Activated CD8-positive, alpha-beta memory T cell treated with anti-CD3 and anti-CD28 coated beads, Interleukin-2, amount 50 U/mL, for 1 hour (primary cell): ENCODE results near the gene NUP210L.
A peak's percentile ranks its signal among the peaks of the same experiment; 100 is the strongest.

Source experiments
- DNase-seq: peaks from one replicate; pipeline ENCODE4 v3.0.0-alpha.2; 2020; ENCODE audit errors: extremely low read depth

Gene NUP210L

DNA sequence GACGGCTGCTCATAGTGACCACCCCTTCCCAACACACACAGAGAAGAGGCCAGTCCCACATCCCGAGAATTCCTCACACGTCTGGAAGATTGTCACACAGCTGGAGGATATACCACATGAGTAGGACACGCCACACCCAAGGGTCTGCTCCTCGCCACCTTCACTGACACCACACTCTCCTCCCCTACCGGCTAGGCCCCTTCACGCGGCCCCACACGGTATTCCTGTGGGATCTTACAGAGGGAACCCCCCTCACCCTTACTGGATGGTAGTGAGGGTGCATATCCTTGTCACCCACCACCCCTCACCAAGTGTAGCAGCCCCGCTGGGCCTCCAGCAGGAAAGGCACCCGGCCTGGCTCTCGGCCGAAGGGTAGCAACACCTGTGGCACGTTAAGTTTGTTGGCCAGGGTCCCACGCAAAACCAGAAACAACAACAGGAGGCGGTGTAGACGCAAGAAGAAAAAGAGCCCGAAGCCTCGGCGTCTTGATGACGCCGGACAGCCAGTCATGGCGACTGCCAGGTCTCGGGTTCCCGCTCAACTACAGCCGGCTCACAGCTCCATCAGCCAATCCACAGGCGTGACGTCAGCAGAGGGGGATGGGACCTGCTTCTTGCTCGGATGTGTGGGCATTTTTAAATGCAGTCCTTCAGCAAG, at the start of gene NUP210L:
TSS of gene NUP210L (minus strand) at position 540 of the 658 bp plus-strand sequence.
- no peak for DNase-seq

DNA sequence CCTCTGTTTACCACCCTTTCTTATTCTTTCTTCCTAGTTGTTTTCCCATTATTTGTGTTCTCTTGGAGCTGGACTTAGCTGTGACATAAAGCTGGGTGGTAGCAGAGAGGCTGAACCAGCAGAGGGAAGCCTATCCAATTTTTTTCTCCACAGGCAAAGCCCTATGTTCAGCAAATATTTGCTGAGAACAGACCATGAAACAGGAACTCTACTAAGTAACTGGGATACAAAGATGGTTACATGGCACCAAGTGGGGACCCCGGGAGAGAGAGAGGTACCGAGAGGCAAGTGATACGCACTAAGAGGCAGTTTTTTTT, 44.6 kb upstream of the NUP210L start:
- DNase-seq, result no peak

DNA sequence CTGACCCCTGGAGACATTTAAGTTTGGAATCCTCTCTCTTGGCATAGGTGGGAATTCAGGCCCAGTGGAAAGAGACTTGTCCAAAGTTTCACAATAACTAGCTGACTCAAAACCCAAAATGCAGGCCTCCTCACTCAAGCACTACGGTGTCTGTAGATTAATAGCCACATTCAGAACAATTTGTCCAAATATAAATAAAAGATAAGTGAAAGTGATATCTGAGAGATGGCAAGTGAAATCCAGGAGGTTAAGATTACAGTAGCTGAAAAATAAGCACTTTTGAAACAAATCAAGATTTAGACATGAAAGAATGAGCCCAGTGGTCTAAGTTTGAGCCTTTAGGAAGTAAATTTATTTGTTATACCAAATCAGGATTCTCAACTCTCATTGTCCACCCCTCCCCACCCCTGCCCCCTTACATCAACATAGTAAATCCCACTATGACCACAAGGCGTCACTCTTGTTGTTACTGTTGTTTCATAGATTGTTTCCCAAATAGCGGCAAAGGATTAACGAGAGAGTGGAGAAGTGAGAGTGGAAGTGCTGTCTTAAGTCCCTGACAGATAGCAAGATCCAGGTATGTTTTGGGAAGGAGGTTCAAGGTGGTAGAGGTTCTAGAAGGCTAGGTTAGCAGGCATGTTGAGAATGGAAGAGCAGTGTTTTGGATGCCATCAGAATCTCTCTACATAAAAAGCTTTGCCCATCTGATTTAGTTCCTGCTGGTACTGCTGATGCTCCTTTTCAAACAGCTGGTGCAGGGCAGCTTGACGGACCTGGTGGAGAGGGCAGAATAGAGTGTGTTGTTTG, 44.1 kb upstream of the NUP210L start:
- DNase-seq, result no peak

DNA sequence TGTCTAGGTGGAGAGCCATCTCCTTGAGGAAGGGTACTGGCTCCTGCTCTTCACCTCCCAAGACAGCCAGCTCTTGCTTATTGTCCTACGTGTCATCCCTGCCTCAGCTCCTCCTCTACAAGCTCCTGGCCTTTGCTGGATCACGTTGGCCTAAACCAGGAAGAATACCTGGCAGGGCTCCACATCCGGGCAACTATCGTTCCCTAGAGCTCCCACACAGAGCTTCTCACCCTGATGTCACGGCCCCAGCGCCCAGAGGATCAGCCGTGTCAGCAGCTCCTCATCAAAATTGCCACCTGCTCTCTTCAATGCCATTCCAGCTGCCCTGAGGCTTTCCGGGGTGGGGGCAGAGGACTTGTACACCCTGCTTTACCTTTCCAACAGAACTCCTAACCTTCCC, 38.9 kb upstream of the NUP210L start:
- DNase-seq, result no peak

DNA sequence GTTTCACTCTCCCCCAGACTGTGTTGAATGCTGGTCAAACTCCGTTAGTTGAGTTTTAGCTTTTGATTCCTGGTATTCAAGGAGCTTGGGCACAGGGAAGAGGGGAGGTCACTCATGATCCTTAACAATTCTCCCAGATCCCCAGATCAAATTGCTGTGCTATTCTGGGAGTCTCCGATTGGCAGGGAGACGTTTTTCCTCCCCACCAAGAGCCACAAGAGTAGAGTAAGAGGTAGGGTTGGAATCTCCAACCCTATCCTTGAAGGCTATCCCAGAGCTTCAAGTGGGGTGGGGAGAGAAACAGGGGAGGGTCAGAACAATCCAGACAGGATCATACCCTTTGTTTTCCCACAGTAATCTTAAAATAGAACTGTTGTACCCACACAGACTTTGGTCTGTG, 37.6 kb upstream of the NUP210L start:
- no peak for DNase-seq

DNA sequence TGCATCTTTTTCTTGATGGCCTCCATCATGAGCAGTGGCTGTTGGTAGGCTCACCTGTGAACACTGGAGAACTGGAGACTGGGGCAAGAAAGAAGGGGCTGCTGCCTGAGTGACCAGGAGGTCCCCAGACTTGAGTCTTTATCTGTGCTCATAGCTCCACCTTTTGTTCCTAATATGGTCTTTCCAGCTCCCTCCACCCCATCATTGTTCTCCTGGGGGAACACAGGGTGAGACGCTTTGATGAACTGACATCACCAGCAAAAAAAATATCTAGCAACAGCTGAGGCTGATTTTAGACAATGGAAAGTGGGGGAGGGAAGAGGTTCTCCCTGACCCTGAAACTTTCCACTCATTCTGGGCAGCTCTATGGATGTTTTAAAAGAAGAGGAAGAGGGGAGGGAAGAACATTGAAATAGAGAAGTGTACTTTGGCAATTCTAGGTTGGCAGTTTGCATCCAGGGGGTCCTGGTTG, 37.2 kb upstream of the NUP210L start, which contains the start of gene TPM3:
TSS of gene TPM3 (minus strand) at position 111 of the 472 bp plus-strand sequence. CDS start at position 29, 82 bp downstream.
- no peak for DNase-seq

DNA sequence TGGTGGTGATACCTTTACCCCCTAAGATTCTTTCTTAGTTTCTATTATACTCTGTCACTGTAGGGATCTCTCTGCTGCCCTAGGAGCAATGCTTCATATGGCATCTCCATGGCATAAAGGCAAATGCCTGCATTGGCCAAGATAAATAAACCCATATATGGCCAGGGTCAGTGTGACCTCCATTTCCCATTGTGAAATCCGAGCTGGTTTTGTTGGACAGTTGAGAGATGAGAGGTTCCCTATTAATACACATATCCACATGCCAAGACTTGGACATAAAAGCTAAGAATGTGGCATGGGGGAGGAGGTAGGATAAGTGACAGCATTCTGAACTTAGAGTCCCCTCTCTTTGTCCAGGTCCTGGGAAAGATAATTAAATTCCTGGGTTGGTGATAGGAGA, 35.7 kb upstream of the NUP210L start:
- DNase-seq, result no peak

DNA sequence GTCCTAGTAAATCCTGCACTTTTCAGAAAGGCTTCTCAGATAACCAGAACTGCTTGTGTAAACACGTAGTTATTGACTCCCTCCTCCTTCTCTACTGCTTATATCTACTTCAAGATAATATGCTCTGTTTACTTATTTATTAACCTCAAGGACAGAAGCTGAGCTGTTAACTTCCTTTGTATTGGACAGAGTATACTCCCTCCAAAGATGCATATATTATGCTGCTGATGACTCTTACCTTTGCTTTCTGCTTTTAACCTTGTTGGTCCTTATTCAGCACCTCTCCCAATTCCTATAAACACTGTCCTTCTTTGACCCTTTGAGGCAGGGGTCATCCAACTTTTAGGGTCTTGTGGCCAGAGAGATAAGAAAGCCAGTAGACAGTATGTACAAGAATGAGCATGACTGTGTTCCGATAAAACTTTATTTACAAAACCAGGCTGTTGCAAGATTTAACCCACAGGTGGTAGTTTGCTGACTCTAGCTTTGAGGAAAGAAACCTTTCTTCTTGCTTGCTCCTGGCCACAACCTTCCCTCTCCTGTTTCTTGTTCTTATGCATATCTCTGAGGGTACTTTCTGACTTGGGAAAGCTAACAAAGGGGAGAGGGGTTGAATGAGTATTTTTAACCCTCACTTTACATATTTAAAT, 32.1 kb upstream of the NUP210L start:
- no peak for DNase-seq

DNA sequence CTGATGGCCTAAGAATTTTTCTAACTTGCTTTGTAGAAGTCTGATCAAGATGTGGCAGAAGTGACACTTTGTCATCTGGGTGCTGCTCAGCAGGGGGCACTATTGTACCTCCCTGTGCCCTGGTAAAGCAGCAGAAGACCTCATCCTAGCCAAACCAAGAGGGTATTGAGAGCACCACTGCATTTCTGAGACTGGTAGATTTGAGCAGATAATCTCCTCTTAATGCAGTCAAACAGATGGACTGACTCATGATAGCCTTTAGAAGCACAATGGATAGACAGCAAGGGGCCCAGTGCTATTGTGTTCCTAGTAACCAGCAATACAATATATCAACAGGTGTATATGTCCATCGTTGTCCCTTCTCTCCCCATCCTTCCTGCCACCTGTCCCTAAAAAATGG, 31.3 kb upstream of the NUP210L start:
- no peak for DNase-seq

DNA sequence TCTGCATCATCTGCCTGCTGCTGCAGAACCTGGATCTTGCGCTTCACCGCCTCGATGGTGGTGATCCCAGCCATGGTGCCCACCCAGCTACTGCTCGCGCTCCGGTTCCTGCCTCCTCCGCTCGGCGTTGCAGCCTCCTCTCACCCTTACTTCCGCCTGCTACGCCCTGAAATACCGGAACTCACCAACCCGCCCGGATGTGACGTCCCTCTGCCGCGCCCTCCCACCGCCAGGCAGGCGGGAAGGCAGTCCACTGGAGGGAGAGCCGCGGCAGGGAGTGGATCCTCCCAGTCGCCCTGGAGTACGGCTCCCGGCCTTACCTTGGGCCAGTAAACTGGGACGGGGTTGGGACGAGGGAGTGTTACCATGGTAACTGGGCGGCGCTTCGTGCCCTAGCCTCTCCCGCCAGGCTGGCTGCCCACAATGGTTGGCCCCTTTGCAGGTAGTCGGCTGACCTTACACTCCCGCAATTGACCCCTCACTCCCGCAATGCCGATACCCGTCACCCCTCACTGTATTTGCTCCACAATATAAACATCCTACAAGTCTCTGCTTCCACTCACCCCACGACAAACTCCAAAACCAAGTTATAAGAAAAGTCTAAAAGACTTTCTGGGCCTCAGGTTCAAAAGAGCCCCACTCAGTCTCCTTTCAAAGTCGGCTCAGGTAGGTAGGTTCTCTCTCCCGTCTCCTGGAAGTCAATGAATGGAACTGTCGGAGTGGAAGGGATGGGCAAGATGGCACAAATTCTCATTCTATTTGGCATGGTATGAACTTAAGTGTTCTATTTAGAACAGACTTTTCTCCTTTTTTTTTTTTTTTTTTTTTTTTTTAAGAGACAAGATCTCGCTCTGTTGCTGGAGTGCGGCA, 28.4 kb upstream of the NUP210L start:
- peak; percentile 75 for DNase-seq

DNA sequence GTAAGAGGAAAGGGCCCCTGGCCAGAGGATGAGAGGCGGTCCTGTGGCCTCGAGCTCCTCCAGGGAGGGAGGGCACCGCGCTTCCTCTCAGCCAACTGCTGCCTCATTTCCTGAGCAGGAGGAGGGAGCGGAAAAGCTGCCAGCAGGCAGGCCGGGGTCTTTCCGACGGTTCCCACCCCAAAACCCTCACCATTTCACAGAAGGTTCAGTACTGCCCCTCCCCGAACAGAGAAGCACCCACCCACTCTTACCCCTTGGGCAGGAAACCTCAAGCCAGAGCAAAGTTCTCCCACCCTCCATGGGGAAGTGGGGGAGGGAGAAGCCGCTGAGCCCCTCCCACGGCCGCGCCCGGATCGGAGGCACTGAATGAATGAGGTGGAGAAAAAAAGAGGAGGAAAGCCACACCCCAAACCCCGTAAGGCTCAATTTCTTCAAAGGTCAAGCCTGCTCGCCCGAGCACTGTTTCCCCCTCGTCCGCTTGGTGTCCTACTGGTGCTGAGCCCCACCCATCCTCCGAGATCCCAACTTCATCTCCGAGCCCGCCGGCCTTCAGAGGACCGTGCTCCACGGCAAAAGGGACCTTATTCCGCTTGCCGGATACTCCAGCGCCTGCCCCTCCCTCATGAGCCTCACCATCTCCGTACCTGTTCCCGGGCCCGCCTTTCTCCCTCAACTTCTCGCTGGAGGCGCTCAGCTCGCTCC, 27.6 kb upstream of the NUP210L start:
- peak; percentile 28 for DNase-seq

DNA sequence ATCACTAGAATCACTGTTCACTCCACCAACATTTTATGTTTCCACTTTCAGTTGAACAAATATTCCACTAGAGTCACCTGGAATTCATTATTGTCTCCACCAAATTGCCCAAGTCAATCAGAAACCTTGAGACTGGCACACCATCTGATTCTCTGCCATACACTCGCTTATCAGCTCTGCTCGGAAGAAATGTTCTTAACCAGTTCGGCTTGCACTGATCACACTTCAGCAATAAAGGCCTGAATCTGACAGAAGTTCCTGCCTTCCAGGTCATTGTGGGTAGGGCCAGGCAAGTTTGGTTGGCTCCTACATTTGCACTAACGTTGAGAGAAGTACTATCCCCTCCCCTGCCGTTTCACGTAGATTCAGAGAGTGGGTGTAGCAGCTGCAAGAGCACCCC, 27.1 kb upstream of the NUP210L start:
- DNase-seq, result no peak

DNA sequence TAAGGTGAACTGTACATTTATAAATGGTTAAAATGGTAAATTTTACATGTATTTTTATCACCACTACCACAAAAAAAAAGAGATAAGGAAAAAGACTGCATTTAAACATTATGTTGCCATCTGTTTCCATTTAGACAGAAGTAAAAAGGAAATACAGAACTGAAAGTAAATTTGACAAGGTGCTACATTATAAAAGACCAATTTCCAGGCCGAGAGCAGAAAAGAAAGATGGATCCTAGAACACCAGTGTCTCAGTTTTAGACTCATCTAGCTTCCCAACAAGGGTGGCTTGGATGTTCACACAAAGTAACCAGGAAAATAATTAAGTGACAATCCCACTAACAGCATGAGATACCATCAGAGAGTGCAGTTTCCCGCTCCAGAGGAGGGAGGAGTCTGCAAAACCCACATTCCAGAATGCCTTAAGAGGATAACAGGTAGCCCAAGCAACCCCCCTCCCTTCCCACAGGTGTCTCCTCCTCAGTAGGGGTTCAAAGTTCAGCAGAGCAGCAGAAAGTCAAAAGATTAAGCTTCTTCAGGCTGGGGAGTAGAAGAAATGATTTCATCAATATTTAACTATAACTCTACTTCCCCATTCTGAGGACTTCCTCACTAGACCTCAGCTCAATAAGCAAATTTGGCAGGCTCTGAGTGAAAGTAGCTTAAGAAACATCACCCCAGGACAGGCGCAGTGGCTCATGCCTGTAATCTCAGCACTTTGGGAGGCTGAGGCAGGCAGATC, 25.2 kb upstream of the NUP210L start:
- DNase-seq, result no peak

DNA sequence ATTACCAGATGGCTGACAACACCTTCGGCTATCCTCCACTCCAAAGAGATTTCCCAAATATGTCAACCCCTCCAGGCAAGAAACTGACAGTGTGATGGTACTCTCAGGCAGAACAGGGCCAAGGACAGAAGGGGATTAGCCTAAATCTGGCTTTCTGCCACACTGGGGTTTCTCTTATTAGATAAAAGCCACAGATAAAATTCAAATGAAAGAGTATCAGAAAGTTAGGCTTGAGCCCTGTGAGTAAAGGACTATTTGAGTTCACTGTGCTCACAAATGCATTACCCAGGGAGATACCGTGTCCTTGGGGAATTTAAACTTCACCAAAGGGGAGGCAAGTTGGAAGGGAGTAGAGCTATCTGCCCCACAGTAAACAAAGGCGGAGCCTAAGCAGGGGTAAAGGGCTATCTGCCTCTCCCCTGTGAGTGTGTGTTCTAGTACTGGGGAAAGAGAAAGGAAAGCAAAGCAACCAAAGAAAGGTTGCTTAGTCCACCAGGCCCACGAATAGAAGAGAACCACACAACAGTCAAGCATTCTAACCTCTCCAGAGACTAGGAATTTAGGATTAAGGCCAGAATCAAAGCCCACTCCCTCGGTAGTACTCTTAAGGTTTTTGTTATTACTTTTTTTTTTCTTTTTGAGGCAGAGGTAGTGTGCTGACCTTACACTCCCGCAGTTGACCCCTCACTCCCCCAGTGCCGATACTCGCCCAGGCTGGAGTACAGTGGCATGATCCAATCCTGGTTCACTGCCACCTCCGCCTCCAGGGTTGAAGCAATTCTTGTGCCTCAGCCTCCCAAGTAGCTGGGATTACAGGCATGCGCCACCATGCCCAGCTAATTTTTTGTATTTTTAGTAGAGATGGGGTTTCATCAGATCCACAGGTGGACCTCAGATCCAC, 24.3 kb upstream of the NUP210L start:
- no peak for DNase-seq

DNA sequence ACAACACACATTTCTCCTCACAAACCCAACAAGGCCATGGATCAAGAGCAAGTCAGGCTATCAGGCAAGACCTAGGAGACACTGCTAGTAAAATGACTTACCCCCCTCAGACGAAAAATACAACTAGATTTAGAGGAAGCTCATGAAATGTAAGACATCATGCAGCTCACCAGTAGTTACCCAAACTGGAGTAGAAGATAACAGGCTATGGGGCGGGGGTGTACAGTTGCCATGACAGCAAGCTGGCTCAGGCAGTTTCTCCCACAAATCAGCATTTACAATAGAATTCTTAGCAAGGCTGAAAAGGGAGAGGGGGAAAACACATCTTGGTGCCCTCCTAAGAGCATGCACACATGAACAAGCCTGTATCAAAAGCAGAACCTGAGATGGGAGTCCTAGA, 23.1 kb upstream of the NUP210L start:
- DNase-seq, result no peak

DNA sequence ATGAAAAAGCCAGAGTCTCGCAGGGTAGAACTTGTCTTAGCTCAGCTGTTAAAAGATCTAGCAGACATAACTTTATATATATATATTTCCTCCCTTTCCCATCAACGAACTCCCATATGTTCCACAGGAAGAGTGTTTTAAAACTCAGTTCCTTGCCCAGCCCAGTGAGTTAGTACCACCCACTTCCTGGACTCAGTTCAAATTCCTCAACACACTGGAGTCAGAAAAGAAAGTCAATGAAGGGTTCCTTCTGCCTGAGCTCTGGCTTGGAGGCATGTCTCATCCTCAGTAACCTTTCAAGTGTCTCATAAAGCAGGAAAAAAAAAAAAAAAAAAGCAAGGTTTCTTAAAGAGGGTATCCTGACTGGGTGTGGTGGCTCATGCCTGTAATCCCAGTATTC, 21.5 kb upstream of the NUP210L start:
- no peak for DNase-seq

DNA sequence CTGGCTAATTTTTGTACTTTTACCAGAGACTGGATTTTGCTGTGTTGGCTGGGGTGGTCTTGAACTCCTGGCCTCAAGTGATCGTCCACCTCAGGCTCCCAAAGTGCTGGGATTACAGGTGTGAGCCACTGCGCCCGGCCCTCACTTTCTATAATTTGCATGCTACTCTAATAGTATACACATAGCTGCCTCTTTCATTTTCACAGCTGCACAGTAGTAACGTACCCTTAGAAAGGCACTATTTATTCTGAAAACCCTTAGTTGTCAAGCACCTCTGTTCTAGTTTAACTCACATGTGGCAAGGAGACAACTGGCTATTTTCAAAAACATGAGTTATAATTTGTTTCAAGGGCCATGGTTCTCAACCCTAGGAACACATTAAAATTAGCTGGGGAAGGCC, 19.8 kb upstream of the NUP210L start:
- DNase-seq, result no peak

DNA sequence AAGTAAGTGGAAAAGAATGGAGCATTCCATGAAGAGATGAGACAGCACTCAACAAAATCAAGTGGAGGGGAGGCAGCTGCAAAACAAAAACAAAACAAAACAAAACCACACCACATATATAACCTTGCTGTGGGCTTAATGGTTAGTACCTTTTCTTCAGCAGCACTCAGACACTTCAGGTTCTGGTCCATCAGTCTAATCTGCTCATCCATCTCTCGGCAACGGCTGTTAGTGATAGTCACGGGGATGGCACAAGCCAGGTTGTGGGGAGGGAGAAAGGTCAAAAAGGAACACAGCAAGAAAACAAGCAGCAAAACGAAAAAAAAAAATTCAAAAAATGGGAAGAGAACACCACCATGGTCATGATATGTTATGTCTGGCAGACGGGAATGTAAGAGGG, 17.0 kb upstream of the NUP210L start:
- DNase-seq, result no peak

DNA sequence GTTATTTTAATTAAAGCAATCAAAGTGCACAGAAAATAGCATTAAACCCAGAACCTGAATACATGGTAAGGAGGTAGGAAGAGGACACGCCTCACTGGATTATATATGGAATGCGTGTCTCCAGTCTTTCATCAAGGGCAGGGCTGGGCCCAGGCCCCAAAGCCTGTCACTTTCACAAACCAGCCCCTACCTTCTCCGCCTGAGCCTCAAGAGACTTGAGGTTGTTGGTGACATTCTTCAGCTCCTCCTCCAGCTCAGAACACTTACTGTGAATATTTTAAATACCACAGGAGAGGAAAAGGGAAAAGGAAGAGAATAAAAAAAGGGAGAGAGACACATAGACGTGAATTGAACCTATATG, 16.3 kb upstream of the NUP210L start:
- no peak for DNase-seq
